Activated CD8-positive, alpha-beta T cell treated with anti-CD3 and anti-CD28 coated beads for 36 hours (primary cell): ENCODE measurements around the gene AKAP9. TPM values are rescaled to one million over a fixed set of nuclear protein-coding genes. Genes with fewer than 3 reads are reported as not detected.
"Not testable (repeated sequence)": the region's sequence is repeated elsewhere in the genome, so short reads cannot be mapped to it uniquely, and the experiment has no call there.

ENCODE experiments used
- ATAC-seq: fragments of 200-7000 bp; cut with Tn5 transposase; one replicate; pipeline ENCODE4 v1.10.0; 2021; ENCODE audit warnings: mild to moderate bottlenecking, moderate library complexity
- CTCF ChIA-PET: fragments of 350-600 bp; sonication (Branson Sonifier 250); formaldehyde crosslinking; loops from one replicate; lab custom pipeline; 2021; ENCODE audit warnings: antibody characterized with exemption; lab: Charles Lee
- POLR2A ChIA-PET: fragments of 350-600 bp; sonication (Branson Sonifier 250); formaldehyde crosslinking; loops from one replicate; lab custom pipeline; 2021; ENCODE audit warnings: antibody characterized with exemption; lab: Charles Lee
- DNase-seq: peaks from one replicate; pipeline ENCODE4 v3.0.0-alpha.2; 2020
- H3K27ac Mint-ChIP-seq: one replicate; pipeline ENCODE4 v1.8.0; 2021; ENCODE audit warnings: mild to moderate bottlenecking, mixed read lengths
- H3K27me3 Mint-ChIP-seq: one replicate; pipeline ENCODE4 v1.8.0; 2021; ENCODE audit warnings: mixed read lengths
- H3K36me3 Mint-ChIP-seq: one replicate; pipeline ENCODE4 v1.8.0; 2021; ENCODE audit warnings: low read depth, mixed read lengths
- H3K4me1 Mint-ChIP-seq: one replicate; pipeline ENCODE4 v1.8.0; 2021; ENCODE audit warnings: low read depth, mixed read lengths
- H3K4me3 Mint-ChIP-seq: one replicate; pipeline ENCODE4 v1.8.0; 2021; ENCODE audit warnings: mild to moderate bottlenecking, moderate library complexity, mixed read lengths
- H3K9me3 Mint-ChIP-seq: one replicate; pipeline ENCODE4 v1.8.0; 2021; ENCODE audit warnings: mixed read lengths
- intact Hi-C: fragments of 100-400 bp; cut with micrococcal nuclease; formaldehyde crosslinking; loops from one replicate; pipeline ENCODE4 v1.10.0; 2022
- total RNA-seq, 2 experiments: library from RNA; stranded (reverse); gene quantifications; one replicate each; pipeline ENCODE4 v1.2.3, GENCODE V29; 2021
- TF ChIP-seq, protein P1 (sequence below): fragments of 200-600 bp; IDR thresholded peaks from one replicate; pipeline ENCODE4 v1.8.0; 2022; ENCODE audit warnings: antibody characterized with exemption, mild to moderate bottlenecking

Gene AKAP9
- total RNA-seq, 2 experiments from 2014 or later, result 24.8 to 28.4 TPM

DNA sequence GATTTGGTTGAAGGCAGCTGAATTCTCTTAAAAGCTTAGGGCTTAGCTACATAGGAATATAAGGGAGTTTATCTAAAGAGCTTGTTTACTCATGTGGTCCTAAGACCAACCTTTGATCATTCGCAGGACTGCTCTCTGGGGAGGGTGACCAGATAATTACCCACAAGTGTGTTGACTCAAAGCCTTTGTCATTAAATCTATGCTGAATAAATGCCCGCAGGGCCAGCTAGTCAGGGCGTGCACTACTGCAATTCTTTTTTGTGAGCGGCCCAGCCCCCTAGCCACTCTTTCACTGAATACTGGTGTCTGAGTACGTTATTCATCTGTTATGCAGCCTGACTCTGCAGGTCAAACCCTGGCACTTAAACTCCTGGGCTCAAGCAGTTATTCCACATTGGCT lies 69.6 kb downstream of the AKAP9 start:
- DNase-seq, result no peak
- intact Hi-C loops, result no loop called here
- no peaks in the 10 kb centered on the region for H3K27me3 Mint-ChIP-seq
- peaks cover 8% of the 10 kb centered on the region for H3K9me3 Mint-ChIP-seq
- POLR2A ChIA-PET, result no interaction called here
- CTCF ChIA-PET, result no interaction called here
- H3K27ac Mint-ChIP-seq, result no peak overlapping the region
- TF ChIP-seq, protein P1, sequence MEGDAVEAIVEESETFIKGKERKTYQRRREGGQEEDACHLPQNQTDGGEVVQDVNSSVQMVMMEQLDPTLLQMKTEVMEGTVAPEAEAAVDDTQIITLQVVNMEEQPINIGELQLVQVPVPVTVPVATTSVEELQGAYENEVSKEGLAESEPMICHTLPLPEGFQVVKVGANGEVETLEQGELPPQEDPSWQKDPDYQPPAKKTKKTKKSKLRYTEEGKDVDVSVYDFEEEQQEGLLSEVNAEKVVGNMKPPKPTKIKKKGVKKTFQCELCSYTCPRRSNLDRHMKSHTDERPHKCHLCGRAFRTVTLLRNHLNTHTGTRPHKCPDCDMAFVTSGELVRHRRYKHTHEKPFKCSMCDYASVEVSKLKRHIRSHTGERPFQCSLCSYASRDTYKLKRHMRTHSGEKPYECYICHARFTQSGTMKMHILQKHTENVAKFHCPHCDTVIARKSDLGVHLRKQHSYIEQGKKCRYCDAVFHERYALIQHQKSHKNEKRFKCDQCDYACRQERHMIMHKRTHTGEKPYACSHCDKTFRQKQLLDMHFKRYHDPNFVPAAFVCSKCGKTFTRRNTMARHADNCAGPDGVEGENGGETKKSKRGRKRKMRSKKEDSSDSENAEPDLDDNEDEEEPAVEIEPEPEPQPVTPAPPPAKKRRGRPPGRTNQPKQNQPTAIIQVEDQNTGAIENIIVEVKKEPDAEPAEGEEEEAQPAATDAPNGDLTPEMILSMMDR, result no peak
- H3K36me3 Mint-ChIP-seq, result peaks cover 26% of the 10 kb centered on the region
- no peaks in the 10 kb centered on the region for H3K4me1 Mint-ChIP-seq
- no peak overlapping the region for H3K4me3 Mint-ChIP-seq
- ATAC-seq, result no peak

DNA sequence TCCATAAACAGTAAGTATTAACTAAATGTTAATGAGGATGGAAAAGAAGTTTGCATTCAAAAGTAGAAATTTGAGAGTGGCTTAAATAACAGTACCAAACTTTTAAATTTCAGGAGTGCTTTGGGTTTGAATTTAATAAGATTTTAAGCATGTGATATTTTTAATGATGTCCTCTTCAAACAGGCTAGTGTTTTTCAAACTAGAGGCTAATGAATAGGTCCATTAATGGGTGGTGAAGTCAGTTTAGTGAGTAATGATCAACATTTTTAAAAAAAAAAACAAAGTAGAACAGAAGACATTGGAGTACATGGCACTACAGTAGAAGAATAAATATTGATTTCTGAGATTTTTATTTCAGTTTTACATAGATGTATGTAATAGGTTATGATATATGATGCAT lies 72.9 kb downstream of the AKAP9 start:
- CTCF ChIA-PET, result no interaction called here
- ATAC-seq, result no peak
- Mint-ChIP-seq H3K4me1 (no peaks in the 10 kb centered on the region), H3K4me3 (no peak overlapping the region), H3K27me3 (no peaks in the 10 kb centered on the region), H3K36me3 (peaks cover 17% of the 10 kb centered on the region), H3K27ac (no peak overlapping the region), H3K9me3 (peaks cover 7% of the 10 kb centered on the region)
- intact Hi-C loops, result no loop called here
- TF ChIP-seq, protein P1, result no peak
- DNase-seq, result no peak
- POLR2A ChIA-PET, result no interaction called here

DNA sequence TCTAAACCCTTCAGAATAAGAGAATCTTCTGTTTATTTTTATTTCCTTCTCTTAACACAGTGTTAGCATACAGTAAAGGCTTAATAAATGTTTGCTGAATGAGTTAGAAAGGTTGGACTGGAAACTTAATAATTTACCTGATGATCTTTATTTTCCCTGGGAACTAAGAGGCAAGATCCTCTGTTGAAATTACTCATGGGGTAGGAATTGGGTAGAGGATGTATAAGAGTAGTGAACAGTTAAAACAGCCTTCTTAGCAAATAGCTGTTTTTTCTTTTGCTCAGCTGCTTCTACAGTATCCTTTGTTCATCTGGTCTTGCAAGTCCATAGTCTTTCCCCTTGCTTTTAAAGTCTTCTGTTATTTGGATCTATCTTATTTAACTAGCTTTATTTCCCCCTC lies 80.0 kb downstream of the AKAP9 start:
- no peaks in the 10 kb centered on the region for H3K27me3 Mint-ChIP-seq
- H3K4me1 Mint-ChIP-seq, result no peaks in the 10 kb centered on the region
- ATAC-seq (no peak), DNase-seq (no peak)
- POLR2A ChIA-PET, result no interaction called here
- no peak overlapping the region for H3K27ac Mint-ChIP-seq
- intact Hi-C loops, result no loop called here
- H3K9me3 Mint-ChIP-seq, result no peaks in the 10 kb centered on the region
- H3K4me3 Mint-ChIP-seq, result no peak overlapping the region
- CTCF ChIA-PET, result no interaction called here
- peaks cover 16% of the 10 kb centered on the region for H3K36me3 Mint-ChIP-seq
- TF ChIP-seq, protein P1, result no peak

DNA sequence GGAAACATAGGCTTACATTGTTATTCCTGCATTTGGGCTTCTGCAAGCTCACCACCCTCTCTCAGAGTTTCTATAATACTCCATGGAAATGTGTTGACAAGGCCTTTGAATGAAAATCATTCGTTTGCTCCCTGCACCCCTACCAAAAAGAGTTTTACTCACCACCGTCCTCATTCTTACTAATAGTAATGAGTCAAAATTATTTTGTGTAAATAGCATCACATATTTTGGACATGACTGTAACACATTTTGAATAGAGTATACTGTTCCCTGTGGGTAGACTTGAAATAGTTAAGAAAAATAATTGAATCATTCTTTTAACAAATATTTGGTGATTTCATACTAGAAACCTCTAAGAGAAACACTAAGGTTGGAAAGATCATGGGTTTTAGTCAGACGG lies 84.6 kb downstream of the AKAP9 start:
- Mint-ChIP-seq H3K9me3 (peaks cover 1% of the 10 kb centered on the region), H3K4me1 (no peaks in the 10 kb centered on the region), H3K36me3 (peaks cover 37% of the 10 kb centered on the region), H3K27me3 (no peaks in the 10 kb centered on the region), H3K4me3 (no peak overlapping the region), H3K27ac (no peak overlapping the region)
- TF ChIP-seq, protein P1, result no peak
- POLR2A ChIA-PET, result no interaction called here
- DNase-seq (no peak), ATAC-seq (no peak)
- CTCF ChIA-PET, result no interaction called here
- intact Hi-C loops, result no loop called here

DNA sequence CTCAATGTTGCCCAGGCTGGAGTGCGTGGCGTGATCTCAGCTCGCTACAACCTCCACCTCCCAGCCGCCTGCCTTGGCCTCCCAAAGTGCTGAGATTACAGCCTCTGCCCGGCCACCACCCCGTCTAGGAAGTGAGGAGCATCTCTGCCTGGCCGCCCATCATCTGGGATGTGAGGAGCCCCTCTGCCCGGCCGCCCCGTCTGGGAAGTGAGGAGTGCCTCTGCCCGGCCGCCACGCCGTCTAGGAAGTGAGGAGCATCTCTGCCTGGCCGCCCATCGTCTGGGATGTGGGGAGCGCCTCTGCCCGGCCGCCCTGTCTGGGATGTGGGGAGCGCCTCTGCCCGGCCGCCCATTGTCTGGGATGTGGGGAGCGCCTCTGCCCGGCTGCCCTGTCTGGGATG lies 86.0 kb downstream of the AKAP9 start:
- CTCF ChIA-PET, H3K27ac Mint-ChIP-seq, DNase-seq, H3K4me1 Mint-ChIP-seq, POLR2A ChIA-PET, ATAC-seq, intact Hi-C loops, H3K4me3 Mint-ChIP-seq, H3K9me3 Mint-ChIP-seq, H3K27me3 Mint-ChIP-seq: not testable (repeated sequence)
- H3K36me3 Mint-ChIP-seq, result peaks cover 37% of the 10 kb centered on the region

DNA sequence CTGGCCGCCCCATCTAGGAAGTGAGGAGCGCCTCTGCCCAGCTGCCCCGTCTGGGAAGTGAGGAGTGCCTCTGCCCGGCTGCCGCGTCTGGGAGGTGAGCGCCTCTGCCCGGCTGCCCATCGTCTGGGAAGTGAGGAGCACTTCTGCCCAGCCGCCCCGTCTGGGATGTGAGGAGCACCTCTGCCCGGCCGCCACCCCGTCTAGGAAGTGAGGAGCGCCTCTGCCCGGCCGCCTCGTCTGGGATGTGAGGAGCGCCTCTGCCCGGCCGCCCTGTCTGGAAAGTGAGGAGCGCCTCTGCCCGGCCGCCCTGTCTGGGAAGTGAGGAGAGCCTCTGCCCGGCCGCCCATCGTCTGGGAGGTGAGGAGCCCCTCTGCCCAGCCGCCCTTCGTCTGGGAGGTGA lies 86.5 kb downstream of the AKAP9 start:
- POLR2A ChIA-PET, H3K27me3 Mint-ChIP-seq, ATAC-seq, H3K4me3 Mint-ChIP-seq, H3K4me1 Mint-ChIP-seq, H3K27ac Mint-ChIP-seq, CTCF ChIA-PET, DNase-seq, H3K9me3 Mint-ChIP-seq, intact Hi-C loops: not testable (repeated sequence)
- H3K36me3 Mint-ChIP-seq, result peaks cover 35% of the 10 kb centered on the region
